Endodermal cell (in vitro differentiated cells): ENCODE measurements around the gene EXO5. TPM values are rescaled to one million over a fixed set of nuclear protein-coding genes. Genes with fewer than 3 reads are reported as not detected.

ENCODE experiments used
- DNase-seq: peaks from one replicate; pipeline ENCODE4 v3.0.0-alpha.2; 2017
- H3K27ac ChIP-seq: 2 replicates; pipeline ENCODE4 v1.5.1; 2013; ENCODE audit warnings: mild to moderate bottlenecking, low read depth, low read length, moderate library complexity
- H3K27me3 ChIP-seq: 2 replicates; pipeline ENCODE4 v1.6.1; 2013; ENCODE audit warnings: mild to moderate bottlenecking, low read length, moderate library complexity; ENCODE audit not compliant: insufficient read depth, control insufficient read depth, poor library complexity, severe bottlenecking
- H3K36me3 ChIP-seq: 2 replicates; pipeline ENCODE4 v1.7.0; 2013; ENCODE audit warnings: mild to moderate bottlenecking, low read length, moderate library complexity; ENCODE audit not compliant: control insufficient read depth, insufficient read depth
- H3K4me1 ChIP-seq: one replicate; pipeline ENCODE4 v1.7.0; 2013; ENCODE audit warnings: low read length; ENCODE audit not compliant: control insufficient read depth, insufficient read depth
- H3K4me3 ChIP-seq: 2 replicates; pipeline ENCODE4 v1.5.1; 2013; ENCODE audit warnings: mild to moderate bottlenecking, low read length, moderate library complexity
- H3K9ac ChIP-seq: 2 replicates; pipeline ENCODE4 v1.6.1; 2013; ENCODE audit warnings: mild to moderate bottlenecking, low read length, moderate library complexity; ENCODE audit not compliant: poor library complexity, severe bottlenecking; ENCODE audit errors: extremely low read depth
- H3K9me3 ChIP-seq: 2 replicates; pipeline ENCODE4 v1.6.1; 2013; ENCODE audit warnings: mild to moderate bottlenecking, low read length, moderate library complexity; ENCODE audit not compliant: control insufficient read depth
- H3K27ac Mint-ChIP-seq: 2 replicates; pipeline ENCODE4 v1.8.0; 2020; ENCODE audit warnings: mixed read lengths
- H3K27me3 Mint-ChIP-seq: 2 replicates; pipeline ENCODE4 v1.8.0; 2021; ENCODE audit warnings: mild to moderate bottlenecking, mixed read lengths; ENCODE audit not compliant: insufficient read depth
- H3K36me3 Mint-ChIP-seq: 2 replicates; pipeline ENCODE4 v1.8.0; 2020; ENCODE audit warnings: low read depth, mixed read lengths
- H3K4me1 Mint-ChIP-seq: 2 replicates; pipeline ENCODE4 v1.8.0; 2020; ENCODE audit warnings: mixed read lengths
- H3K4me3 Mint-ChIP-seq: 2 replicates; pipeline ENCODE4 v1.8.0; 2020; ENCODE audit warnings: mild to moderate bottlenecking, moderate library complexity, mixed read lengths
- H3K9me3 Mint-ChIP-seq: 2 replicates; pipeline ENCODE4 v1.8.0; 2020; ENCODE audit warnings: mild to moderate bottlenecking, mixed read lengths
- CTCF ChIP-seq: fragments of 200-600 bp; sonication (generic); conservative IDR thresholded peaks from 2 replicates; pipeline ENCODE4 v1.5.0; 2021; ENCODE audit warnings: antibody characterized with exemption, mild to moderate bottlenecking
- WGBS, 2 experiments: methylation state at CpG; one replicate each; pipeline versions ENCODE4 v1.1.5 to v1.1.7; 2013; ENCODE audit warnings: missing lambda C conversion rate in 2 of 2, mixed read lengths in 1 of 2; ENCODE audit not compliant: insufficient coverage in 1 of 2, insufficient read length in 1 of 2; 5-methylcytosine and 5-hydroxymethylcytosine counted together
- long read RNA-seq, 4 experiments: library from polyadenylated mRNA in 2 of 4; library from RNA in 1 of 4; library from capped mRNA in 1 of 4; stranded (forward) in 3 of 4; unstranded in 1 of 4; transcript quantifications; one replicate each; pipeline ENCODE4 v2.0.0, GENCODE V29; 2020 to 2021; ENCODE audit warnings: inconsistent platforms in 1 of 4
- polyA plus RNA-seq, 2 experiments: library from polyadenylated mRNA; stranded (reverse); fragments of 50-300 nt; gene quantifications; one replicate each; pipeline ENCODE4 v1.2.3, GENCODE V29; 2013
- total RNA-seq, 2 donors: library from RNA; stranded (reverse); fragmentation: NEBNext Ultra II Directional in 1 of 2; extraction: Animal tissue kit (Norgen Biotek cat#: 25700) in 1 of 2; gene quantifications; 2 replicates in 1 of 2; 3 replicates in 1 of 2; pipeline ENCODE4 v1.2.1, GENCODE V29; 2021

Gene EXO5
- total RNA-seq, result 10 to 100 TPM in 1 of 2 donors, 1 to 10 TPM in 1; 8.6 to 13.3 TPM
- polyA plus RNA-seq (2013, experiment 1 of 2), result 8.9 TPM
- 9.9 TPM for polyA plus RNA-seq (2013, experiment 2 of 2)
- long read RNA-seq, experiment 1, partial matches to known transcripts, result 1 of 7 reads
- long read RNA-seq, experiment 1, other reads (novel, unspliced or antisense), result 2 of 7 reads
- long read RNA-seq, experiment 2, partial matches to known transcripts, result 0 of 8 reads
- long read RNA-seq, experiment 2, other reads (novel, unspliced or antisense), result 2 of 8 reads
- long read RNA-seq, experiment 3, transcript EXO5-202 (4 exons, 1,892 nt), result minor isoform, 7 of 48 reads
- long read RNA-seq, experiment 3, transcript EXO5-204 (4 exons, 865 nt), result minor isoform, 7 of 48 reads
- long read RNA-seq, experiment 3, transcript EXO5-203 (2 exons, 2,567 nt), result minor isoform, 5 of 48 reads
- long read RNA-seq, experiment 3, transcript EXO5-207 (2 exons, 863 nt), result major isoform, 8 of 48 reads
- long read RNA-seq, experiment 3, partial matches to known transcripts, result 4 of 48 reads
- long read RNA-seq, experiment 3, other reads (novel, unspliced or antisense), result 11 of 48 reads
- long read RNA-seq, experiment 4, partial matches to known transcripts, result 0 of 6 reads
- long read RNA-seq, experiment 4, other reads (novel, unspliced or antisense), result 2 of 6 reads

- Mint-ChIP-seq H3K27me3 (peaks cover 2% of the 10 kb centered on the region), H3K36me3 (peaks cover 37% of the 10 kb centered on the region), H3K4me1 (peaks cover 7% of the 10 kb centered on the region), H3K9me3 (peaks cover 38% of the 10 kb centered on the region), H3K27ac (peak within 1 kb of the TSS; percentile 48), H3K4me3 (peak within 1 kb of the TSS; percentile 74)
- WGBS, 2 experiments, result 2 to 5% methylated on average over 27 to 76 of the region's 76 CpGs
- no peak for TF ChIP-seq CTCF
- Histone ChIP-seq H3K4me1 (no peaks in the 10 kb centered on the region), H3K27me3 (no peaks in the 10 kb centered on the region), H3K36me3 (peaks cover 11% of the 10 kb centered on the region), H3K9ac (peak within 1 kb of the TSS; percentile 23), H3K4me3 (peak within 1 kb of the TSS; percentile 91), H3K27ac (no peak within 1 kb of the TSS), H3K9me3 (peaks cover 19% of the 10 kb centered on the region)
- DNase-seq, result peak; percentile 84
These were observed at the start of gene EXO5 for GRCh38 chr1:40508375-40509341. Gene EXO5, plus strand, starts transcription at chr1:40508767. Its CDS starts 5,778 bp downstream, at chr1:40514545.

GRCh38 chr1:40462956-40463590 is 45.5 kb upstream of the EXO5 start:
- H3K4me3 Mint-ChIP-seq, result no peak overlapping the region
- Histone ChIP-seq H3K27ac (no peak overlapping the region), H3K9me3 (peaks cover 100% of the 10 kb centered on the region), H3K36me3 (peaks cover 70% of the 10 kb centered on the region), H3K4me3 (peak overlapping the region; percentile 47), H3K27me3 (no peaks in the 10 kb centered on the region), H3K4me1 (no peaks in the 10 kb centered on the region), H3K9ac (no peak overlapping the region)
- no peaks in the 10 kb centered on the region for H3K4me1 Mint-ChIP-seq
- H3K27ac Mint-ChIP-seq, result no peak overlapping the region
- no peak for DNase-seq
- peaks cover 98% of the 10 kb centered on the region for H3K9me3 Mint-ChIP-seq
- peaks cover 88% of the 10 kb centered on the region for H3K36me3 Mint-ChIP-seq
- no peak for TF ChIP-seq CTCF
- WGBS, 2 experiments, result 99 to 100% methylated on average over 1 to 3 of the region's 3 CpGs
- H3K27me3 Mint-ChIP-seq, result no peaks in the 10 kb centered on the region

- Mint-ChIP-seq H3K27ac (no peak overlapping the region), H3K4me3 (no peak overlapping the region), H3K4me1 (no peaks in the 10 kb centered on the region), H3K9me3 (peaks cover 80% of the 10 kb centered on the region), H3K36me3 (peaks cover 40% of the 10 kb centered on the region), H3K27me3 (peaks cover 9% of the 10 kb centered on the region)
- WGBS, 2 experiments, result 94 to 99% methylated on average over 2 of the region's 2 CpGs
- DNase-seq, result no peak
- Histone ChIP-seq H3K36me3 (peaks cover 17% of the 10 kb centered on the region), H3K4me3 (no peak overlapping the region), H3K9me3 (peaks cover 79% of the 10 kb centered on the region), H3K9ac (no peak overlapping the region), H3K27me3 (no peaks in the 10 kb centered on the region), H3K4me1 (no peaks in the 10 kb centered on the region), H3K27ac (no peak overlapping the region)
- TF ChIP-seq CTCF, result no peak
These were observed 39.2 kb upstream of the EXO5 start for GRCh38 chr1:40469327-40469726.
